ENCODE data around the gene PQBP1. TPM values are rescaled to one million over a fixed set of nuclear protein-coding genes. Genes with fewer than 3 reads are reported as not detected.
A peak's percentile ranks its signal among the peaks of the same experiment; 100 is the strongest.

Gene PQBP1
- polyA plus RNA-seq, 2 of the 4 experiments (the other 2 are of a cell fraction), result 125 to 158 TPM

DNA sequence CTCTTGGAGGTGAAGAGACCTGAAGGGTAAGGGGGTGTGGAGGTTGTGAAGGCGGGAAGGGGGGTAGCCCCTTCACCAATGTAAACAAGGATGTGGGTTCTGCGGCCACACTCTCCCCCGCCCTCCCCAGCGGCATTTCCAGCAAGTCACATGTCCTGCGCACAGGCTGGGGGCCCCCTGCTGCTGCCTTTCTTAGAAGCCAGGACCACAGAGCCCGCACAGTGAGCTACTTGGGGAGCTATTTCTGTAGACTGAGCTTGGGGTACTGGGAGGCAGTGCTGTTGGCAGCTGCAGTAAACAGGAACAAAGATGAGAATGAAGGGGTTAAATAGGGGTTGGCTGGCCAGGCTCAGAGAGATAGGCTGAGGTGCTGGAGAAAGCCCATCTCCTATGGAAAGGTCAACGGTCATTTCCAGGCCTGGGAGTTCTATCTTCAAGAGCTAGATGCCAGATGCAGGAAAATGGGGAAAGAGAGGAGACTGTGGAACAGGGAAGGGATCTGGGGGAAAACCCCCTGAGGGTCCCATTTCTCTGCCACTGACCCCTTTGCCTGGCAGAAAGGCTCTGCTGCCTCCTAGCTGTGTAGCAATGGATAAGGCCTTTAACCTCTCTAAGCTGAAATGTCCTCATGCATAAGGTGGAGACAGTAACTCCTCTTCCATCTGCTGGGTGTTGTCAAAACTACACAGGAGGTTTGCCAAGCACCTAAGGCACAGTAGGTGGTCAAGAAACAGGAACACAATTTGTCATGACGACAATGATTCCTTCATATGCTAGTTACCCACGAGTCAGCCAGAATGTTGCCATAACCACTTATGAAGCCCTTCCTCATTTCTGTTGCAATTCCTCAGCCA, 39.6 kb downstream of the PQBP1 start:
- Histone ChIP-seq H3K4me2 (no peak overlapping the region), H3K4me3 (no peak overlapping the region), H3K4me1 (no peaks in the 10 kb centered on the region), H3K9me3 (no peaks in the 10 kb centered on the region), H3K27ac (no peak overlapping the region)
- 73% methylated on average over 9 of the region's 9 CpGs for WGBS (ENCODE audit: missing lambda C conversion rate)
- ChIA-PET CTCF (interaction anchor here (0.5 to 2.7 kb wide), 4 partner anchors 9 to 83 kb away, joined by 3 to 11 read pairs (median 4); partner anchors contain the start of gene KCND1), POLR2A (no interaction called here)
- DNase-seq (ENCODE audit: low read depth in 1 of 2, low spot score in 1 of 2) (no peak), ATAC-seq (peak; percentile 54 to 69; a peak in 4 of 6 replicates), FAIRE-seq (no peak)
- TF ChIP-seq POLR2AphosphoS2 (conservative IDR thresholded peaks at IDR 0.05; ENCODE audit: low read length) (no peak), HDAC2 (IDR thresholded peaks at IDR 0.05) (no peak), RFX5 (IDR thresholded peaks at IDR 0.05) (no peak), POLR2A (IDR thresholded peaks at IDR 0.05; ENCODE audit: low read length) (no peak), ZNF302 (CRISPR knock-in tag; IDR thresholded peaks at IDR 0.05) (no peak), ESRRA (IDR thresholded peaks at IDR 0.05; ENCODE audit: borderline replicate concordance, low read length) (no peak), CHD2 (IDR thresholded peaks at IDR 0.05; ENCODE audit: low read length, partially characterized antibody) (no peak)
- TF ChIP-seq, protein P1, sequence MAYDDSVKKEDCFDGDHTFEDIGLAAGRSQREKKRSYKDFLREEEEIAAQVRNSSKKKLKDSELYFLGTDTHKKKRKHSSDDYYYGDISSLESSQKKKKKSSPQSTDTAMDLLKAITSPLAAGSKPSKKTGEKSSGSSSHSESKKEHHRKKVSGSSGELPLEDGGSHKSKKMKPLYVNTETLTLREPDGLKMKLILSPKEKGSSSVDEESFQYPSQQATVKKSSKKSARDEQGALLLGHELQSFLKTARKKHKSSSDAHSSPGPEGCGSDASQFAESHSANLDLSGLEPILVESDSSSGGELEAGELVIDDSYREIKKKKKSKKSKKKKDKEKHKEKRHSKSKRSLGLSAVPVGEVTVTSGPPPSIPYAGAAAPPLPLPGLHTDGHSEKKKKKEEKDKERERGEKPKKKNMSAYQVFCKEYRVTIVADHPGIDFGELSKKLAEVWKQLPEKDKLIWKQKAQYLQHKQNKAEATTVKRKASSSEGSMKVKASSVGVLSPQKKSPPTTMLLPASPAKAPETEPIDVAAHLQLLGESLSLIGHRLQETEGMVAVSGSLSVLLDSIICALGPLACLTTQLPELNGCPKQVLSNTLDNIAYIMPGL (CRISPR knock-in tag; IDR thresholded peaks at IDR 0.05; ENCODE audit: borderline replicate concordance), result no peak
- TF ChIP-seq, protein P2, sequence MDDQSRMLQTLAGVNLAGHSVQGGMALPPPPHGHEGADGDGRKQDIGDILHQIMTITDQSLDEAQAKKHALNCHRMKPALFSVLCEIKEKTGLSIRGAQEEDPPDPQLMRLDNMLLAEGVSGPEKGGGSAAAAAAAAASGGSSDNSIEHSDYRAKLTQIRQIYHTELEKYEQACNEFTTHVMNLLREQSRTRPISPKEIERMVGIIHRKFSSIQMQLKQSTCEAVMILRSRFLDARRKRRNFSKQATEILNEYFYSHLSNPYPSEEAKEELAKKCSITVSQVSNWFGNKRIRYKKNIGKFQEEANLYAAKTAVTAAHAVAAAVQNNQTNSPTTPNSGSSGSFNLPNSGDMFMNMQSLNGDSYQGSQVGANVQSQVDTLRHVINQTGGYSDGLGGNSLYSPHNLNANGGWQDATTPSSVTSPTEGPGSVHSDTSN (IDR thresholded peaks at IDR 0.05), result no peak

- Histone ChIP-seq H3K27ac (no peak overlapping the region), H3K9me3 (no peaks in the 10 kb centered on the region), H3K4me3 (no peak overlapping the region), H3K4me1 (no peaks in the 10 kb centered on the region), H3K4me2 (no peak overlapping the region)
- FAIRE-seq (no peak), DNase-seq (ENCODE audit: low read depth in 1 of 2, low spot score in 1 of 2) (no peak), ATAC-seq (no peak)
- TF ChIP-seq RARB (CRISPR knock-in tag; IDR thresholded peaks at IDR 0.05), result no peak
- TF ChIP-seq BHLHE40 (IDR thresholded peaks at IDR 0.05; ENCODE audit: low read depth, low read length), result no peak
- no peak for TF ChIP-seq EHMT2 (IDR thresholded peaks at IDR 0.05; ENCODE audit: low read depth)
- TF ChIP-seq ZSCAN20 (CRISPR knock-in tag; IDR thresholded peaks at IDR 0.05), result no peak
- TF ChIP-seq MAZ (IDR thresholded peaks at IDR 0.05; ENCODE audit: borderline replicate concordance, low read depth, low read length), result no peak
- TF ChIP-seq, protein P2 (IDR thresholded peaks at IDR 0.05), result no peak
- TF ChIP-seq, protein P3, sequence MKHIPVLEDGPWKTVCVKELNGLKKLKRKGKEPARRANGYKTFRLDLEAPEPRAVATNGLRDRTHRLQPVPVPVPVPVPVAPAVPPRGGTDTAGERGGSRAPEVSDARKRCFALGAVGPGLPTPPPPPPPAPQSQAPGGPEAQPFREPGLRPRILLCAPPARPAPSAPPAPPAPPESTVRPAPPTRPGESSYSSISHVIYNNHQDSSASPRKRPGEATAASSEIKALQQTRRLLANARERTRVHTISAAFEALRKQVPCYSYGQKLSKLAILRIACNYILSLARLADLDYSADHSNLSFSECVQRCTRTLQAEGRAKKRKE (CRISPR knock-in tag; IDR thresholded peaks at IDR 0.05; ENCODE audit: low read depth), result no peak
- no peak for TF ChIP-seq CHD4 (IDR thresholded peaks at IDR 0.05; ENCODE audit: borderline replicate concordance)
- no peak for TF ChIP-seq HEYL (CRISPR knock-in tag; IDR thresholded peaks at IDR 0.05)
- TF ChIP-seq NR3C1 (IDR thresholded peaks at IDR 0.05), result no peak
- TF ChIP-seq RFX5 (IDR thresholded peaks at IDR 0.05), result no peak
- no peak for TF ChIP-seq SREBF2 (IDR thresholded peaks at IDR 0.05)
- no peak for TF ChIP-seq ELK1 (IDR thresholded peaks at IDR 0.05; ENCODE audit: low read depth, low read length)
- TF ChIP-seq HOXB13 (CRISPR knock-in tag; IDR thresholded peaks at IDR 0.05; ENCODE audit: low read depth), result no peak
- no peak for TF ChIP-seq EP300 (IDR thresholded peaks at IDR 0.05)
- TF ChIP-seq, protein P4, sequence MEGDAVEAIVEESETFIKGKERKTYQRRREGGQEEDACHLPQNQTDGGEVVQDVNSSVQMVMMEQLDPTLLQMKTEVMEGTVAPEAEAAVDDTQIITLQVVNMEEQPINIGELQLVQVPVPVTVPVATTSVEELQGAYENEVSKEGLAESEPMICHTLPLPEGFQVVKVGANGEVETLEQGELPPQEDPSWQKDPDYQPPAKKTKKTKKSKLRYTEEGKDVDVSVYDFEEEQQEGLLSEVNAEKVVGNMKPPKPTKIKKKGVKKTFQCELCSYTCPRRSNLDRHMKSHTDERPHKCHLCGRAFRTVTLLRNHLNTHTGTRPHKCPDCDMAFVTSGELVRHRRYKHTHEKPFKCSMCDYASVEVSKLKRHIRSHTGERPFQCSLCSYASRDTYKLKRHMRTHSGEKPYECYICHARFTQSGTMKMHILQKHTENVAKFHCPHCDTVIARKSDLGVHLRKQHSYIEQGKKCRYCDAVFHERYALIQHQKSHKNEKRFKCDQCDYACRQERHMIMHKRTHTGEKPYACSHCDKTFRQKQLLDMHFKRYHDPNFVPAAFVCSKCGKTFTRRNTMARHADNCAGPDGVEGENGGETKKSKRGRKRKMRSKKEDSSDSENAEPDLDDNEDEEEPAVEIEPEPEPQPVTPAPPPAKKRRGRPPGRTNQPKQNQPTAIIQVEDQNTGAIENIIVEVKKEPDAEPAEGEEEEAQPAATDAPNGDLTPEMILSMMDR (IDR thresholded peaks at IDR 0.05), result no peak
- POLR2A ChIA-PET, result no interaction called here
- CTCF ChIA-PET, result interaction anchor here (0.8 to 2.7 kb wide), 2 partner anchors 10 to 41 kb away, joined by 3 to 11 read pairs; partner anchors contain the start of genes PQBP1 and TIMM17B
- 94% methylated on average over 1 of the region's 1 CpG for WGBS (ENCODE audit: missing lambda C conversion rate)
Measured at GRCh38 chrX:48938721-48939425, 41.1 kb downstream of the PQBP1 start.
